Endodermal cell (in vitro differentiated cells): Measurements from ENCODE around the gene PSG1. TPM values are rescaled to one million over a fixed set of nuclear protein-coding genes. Genes with fewer than 3 reads are reported as not detected.

Experiments used
- total RNA-seq, 2 donors: library from RNA; stranded (reverse); fragmentation: NEBNext Ultra II Directional in 1 of 2; extraction: Animal tissue kit (Norgen Biotek cat#: 25700) in 1 of 2; gene quantifications; 2 replicates in 1 of 2; 3 replicates in 1 of 2; pipeline ENCODE4 v1.2.1, GENCODE V29; 2021

Gene PSG1
- total RNA-seq, 2 donors from 2014 or later, result not detected

Other genes with a start within 250 kb of the PSG1 start
- gene PSG3, start 139.2 kb downstream of the PSG1 start, total RNA-seq, result not detected
- not detected for gene PSG8, start 114.0 kb downstream of the PSG1 start, total RNA-seq
- gene PSG6, start 38.2 kb upstream of the PSG1 start, total RNA-seq, result not detected
- not detected for gene PSG7, start 57.5 kb upstream of the PSG1 start, total RNA-seq
- not detected for gene PSG11, start 146.8 kb upstream of the PSG1 start, total RNA-seq
- not detected for gene PSG2, start 203.0 kb upstream of the PSG1 start, total RNA-seq